OCI-M2 (cell line): ENCODE measurements around the gene MED4.

Experiments
- DNase-seq: peaks from one replicate; lab custom pipeline; 2025; ENCODE audit not compliant: unreplicated experiment; lab: John Stamatoyannopoulos, UW

The MED4 gene

GRCh38 chr13:48094781-48095502 lies at the start of gene MED4:
Gene MED4 (minus strand): TSS chr13:48095104. CDS start chr13:48095078, 26 bp downstream.
- DNase-seq: peak; percentile 87

- DNase-seq: no peak
These were observed 49.6 kb upstream of the MED4 start for GRCh38 chr13:48144413-48145035.

GRCh38 chr13:48142436-48142835 lies 47.5 kb upstream of the MED4 start:
- no peak for DNase-seq

- no peak for DNase-seq
These were observed 43.4 kb upstream of the MED4 start for GRCh38 chr13:48138270-48138669.

- DNase-seq: no peak
These were observed 38.1 kb upstream of the MED4 start for GRCh38 chr13:48132961-48133360.

GRCh38 chr13:48131533-48131932 lies 36.6 kb upstream of the MED4 start:
- DNase-seq: no peak

- DNase-seq: peak; percentile 26
These were observed 32.3 kb upstream of the MED4 start for GRCh38 chr13:48126944-48127830.

- DNase-seq: no peak
These were observed 30.9 kb upstream of the MED4 start for GRCh38 chr13:48125794-48126228.

- DNase-seq: no peak
These were observed 28.9 kb upstream of the MED4 start for GRCh38 chr13:48123812-48124211.

- no peak for DNase-seq
These were observed 26.8 kb upstream of the MED4 start for GRCh38 chr13:48121733-48122132.

GRCh38 chr13:48120241-48120640 lies 25.3 kb upstream of the MED4 start:
- DNase-seq: no peak

- DNase-seq: no peak
These were observed 23.1 kb upstream of the MED4 start for GRCh38 chr13:48118030-48118429.

- no peak for DNase-seq
These were observed 21.9 kb upstream of the MED4 start for GRCh38 chr13:48116808-48117207.

GRCh38 chr13:48113756-48114130 lies 18.8 kb upstream of the MED4 start:
- no peak for DNase-seq

- no peak for DNase-seq
These were observed 18.2 kb upstream of the MED4 start for GRCh38 chr13:48112896-48113755.

- no peak for DNase-seq
These were observed 16.2 kb upstream of the MED4 start for GRCh38 chr13:48110931-48111721.

- DNase-seq: no peak
These were observed 15.4 kb upstream of the MED4 start for GRCh38 chr13:48110132-48110868.

- no peak for DNase-seq
These were observed 13.2 kb upstream of the MED4 start for GRCh38 chr13:48108106-48108505.

- no peak for DNase-seq
These were observed 2.9 kb upstream of the MED4 start for GRCh38 chr13:48097793-48098192.
